PC-3 (cell line): ENCODE results near the gene STARD5.

Experiments
- EZH2phosphoT487 ChIP-seq: fragments of 300-600 bp; sonication (generic); IDR thresholded peaks from 2 replicates; pipeline ENCODE4 v1.6.1; 2018; ENCODE audit warnings: mild to moderate bottlenecking, antibody characterized with exemption, low read length, borderline replicate concordance
- TF ChIP-seq, protein P1 (sequence below): fragments of 300-600 bp; sonication (generic); conservative IDR thresholded peaks from 2 replicates; pipeline ENCODE4 v1.5.1; 2017; ENCODE audit warnings: antibody characterized with exemption, low read depth, mild to moderate bottlenecking, low read length

DNA sequence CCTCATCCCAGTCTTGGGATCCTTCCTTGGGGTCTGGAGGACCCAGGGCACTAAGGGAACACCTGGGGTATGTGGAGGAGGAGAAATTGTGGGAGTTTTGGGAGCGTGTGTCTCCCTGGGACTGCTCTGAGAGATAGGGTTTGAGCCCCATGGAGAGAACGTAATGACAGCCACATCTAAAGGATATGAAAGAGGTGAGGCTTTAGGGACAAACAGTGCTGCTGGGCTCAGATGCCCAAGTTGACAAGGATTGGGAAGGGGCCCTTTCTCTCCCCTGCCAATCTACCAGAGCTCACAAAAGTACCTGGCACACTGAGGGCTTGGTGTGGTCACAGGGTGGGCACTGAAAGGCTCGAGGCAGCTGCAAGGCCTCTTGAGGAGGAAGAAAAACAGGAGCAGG, 13.3 kb upstream of the STARD5 start:
- TF ChIP-seq, protein P1, sequence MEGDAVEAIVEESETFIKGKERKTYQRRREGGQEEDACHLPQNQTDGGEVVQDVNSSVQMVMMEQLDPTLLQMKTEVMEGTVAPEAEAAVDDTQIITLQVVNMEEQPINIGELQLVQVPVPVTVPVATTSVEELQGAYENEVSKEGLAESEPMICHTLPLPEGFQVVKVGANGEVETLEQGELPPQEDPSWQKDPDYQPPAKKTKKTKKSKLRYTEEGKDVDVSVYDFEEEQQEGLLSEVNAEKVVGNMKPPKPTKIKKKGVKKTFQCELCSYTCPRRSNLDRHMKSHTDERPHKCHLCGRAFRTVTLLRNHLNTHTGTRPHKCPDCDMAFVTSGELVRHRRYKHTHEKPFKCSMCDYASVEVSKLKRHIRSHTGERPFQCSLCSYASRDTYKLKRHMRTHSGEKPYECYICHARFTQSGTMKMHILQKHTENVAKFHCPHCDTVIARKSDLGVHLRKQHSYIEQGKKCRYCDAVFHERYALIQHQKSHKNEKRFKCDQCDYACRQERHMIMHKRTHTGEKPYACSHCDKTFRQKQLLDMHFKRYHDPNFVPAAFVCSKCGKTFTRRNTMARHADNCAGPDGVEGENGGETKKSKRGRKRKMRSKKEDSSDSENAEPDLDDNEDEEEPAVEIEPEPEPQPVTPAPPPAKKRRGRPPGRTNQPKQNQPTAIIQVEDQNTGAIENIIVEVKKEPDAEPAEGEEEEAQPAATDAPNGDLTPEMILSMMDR = no peak
- no peak for TF ChIP-seq EZH2phosphoT487
